Measurements from ENCODE around the gene FEM1C.

DNA sequence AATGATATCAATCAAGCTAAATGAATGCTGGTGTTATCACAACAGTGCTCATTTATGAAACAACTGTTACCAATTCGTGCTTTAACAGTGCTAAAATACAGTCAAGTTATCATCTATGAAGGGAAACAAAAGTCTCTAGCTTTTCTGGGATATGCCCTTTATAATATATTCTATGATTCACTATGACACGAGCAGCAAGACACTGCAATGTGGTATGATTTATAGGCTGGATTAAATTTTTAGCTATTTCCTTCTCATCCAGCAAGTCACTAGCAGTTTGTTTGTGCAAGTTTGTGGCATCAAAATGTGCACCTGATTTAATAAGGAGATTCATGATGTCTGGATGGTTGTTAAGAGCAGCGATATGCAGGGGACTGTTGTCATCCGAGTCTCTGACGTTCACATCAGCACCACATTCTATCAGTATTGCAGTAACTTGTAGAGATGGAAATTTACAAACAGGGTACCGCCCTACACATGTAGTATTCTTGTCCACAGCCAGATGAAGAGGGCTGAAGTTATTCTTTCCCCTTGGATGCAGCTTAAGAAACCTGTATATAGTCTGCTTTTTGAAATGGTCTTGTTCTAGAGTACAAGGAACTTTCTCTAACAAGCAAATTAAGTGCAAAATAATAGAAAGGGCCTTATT is 20.3 kb downstream of the FEM1C start:
- TF ChIP-seq, protein P1, sequence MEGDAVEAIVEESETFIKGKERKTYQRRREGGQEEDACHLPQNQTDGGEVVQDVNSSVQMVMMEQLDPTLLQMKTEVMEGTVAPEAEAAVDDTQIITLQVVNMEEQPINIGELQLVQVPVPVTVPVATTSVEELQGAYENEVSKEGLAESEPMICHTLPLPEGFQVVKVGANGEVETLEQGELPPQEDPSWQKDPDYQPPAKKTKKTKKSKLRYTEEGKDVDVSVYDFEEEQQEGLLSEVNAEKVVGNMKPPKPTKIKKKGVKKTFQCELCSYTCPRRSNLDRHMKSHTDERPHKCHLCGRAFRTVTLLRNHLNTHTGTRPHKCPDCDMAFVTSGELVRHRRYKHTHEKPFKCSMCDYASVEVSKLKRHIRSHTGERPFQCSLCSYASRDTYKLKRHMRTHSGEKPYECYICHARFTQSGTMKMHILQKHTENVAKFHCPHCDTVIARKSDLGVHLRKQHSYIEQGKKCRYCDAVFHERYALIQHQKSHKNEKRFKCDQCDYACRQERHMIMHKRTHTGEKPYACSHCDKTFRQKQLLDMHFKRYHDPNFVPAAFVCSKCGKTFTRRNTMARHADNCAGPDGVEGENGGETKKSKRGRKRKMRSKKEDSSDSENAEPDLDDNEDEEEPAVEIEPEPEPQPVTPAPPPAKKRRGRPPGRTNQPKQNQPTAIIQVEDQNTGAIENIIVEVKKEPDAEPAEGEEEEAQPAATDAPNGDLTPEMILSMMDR (IDR thresholded peaks at IDR 0.05; ENCODE audit: low read depth, low read length): no peak
- no peak for TF ChIP-seq EZH2phosphoT487 (IDR thresholded peaks at IDR 0.05; ENCODE audit: low read depth)

Measured in OCI-LY3 (cell line).